ENCODE results near the gene CREM. TPM values are rescaled to one million over a fixed set of nuclear protein-coding genes. Genes with fewer than 3 reads are reported as not detected.

CREM gene
- total RNA-seq, 4 donors from 2014 or later, result 12.8 to 15.7 (median 13.3) TPM

- TF ChIP-seq, protein P1, sequence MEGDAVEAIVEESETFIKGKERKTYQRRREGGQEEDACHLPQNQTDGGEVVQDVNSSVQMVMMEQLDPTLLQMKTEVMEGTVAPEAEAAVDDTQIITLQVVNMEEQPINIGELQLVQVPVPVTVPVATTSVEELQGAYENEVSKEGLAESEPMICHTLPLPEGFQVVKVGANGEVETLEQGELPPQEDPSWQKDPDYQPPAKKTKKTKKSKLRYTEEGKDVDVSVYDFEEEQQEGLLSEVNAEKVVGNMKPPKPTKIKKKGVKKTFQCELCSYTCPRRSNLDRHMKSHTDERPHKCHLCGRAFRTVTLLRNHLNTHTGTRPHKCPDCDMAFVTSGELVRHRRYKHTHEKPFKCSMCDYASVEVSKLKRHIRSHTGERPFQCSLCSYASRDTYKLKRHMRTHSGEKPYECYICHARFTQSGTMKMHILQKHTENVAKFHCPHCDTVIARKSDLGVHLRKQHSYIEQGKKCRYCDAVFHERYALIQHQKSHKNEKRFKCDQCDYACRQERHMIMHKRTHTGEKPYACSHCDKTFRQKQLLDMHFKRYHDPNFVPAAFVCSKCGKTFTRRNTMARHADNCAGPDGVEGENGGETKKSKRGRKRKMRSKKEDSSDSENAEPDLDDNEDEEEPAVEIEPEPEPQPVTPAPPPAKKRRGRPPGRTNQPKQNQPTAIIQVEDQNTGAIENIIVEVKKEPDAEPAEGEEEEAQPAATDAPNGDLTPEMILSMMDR (IDR thresholded peaks at IDR 0.05), result no peak
- TF ChIP-seq POLR2A (IDR thresholded peaks at IDR 0.05), result no peak
- TF ChIP-seq POLR2AphosphoS5 (IDR thresholded peaks at IDR 0.05), result no peak
- TF ChIP-seq EP300 (IDR thresholded peaks at IDR 0.05), result no peak
- DNase-seq (ENCODE audit: low spot score in 2 of 2), result no peak
These were observed 84.7 kb downstream of the CREM start for GRCh38 chr10:35211390-35211789.

GRCh38 chr10:35212856-35213255 lies 86.2 kb downstream of the CREM start:
- TF ChIP-seq, protein P1 (IDR thresholded peaks at IDR 0.05), result no peak
- TF ChIP-seq POLR2AphosphoS5 (IDR thresholded peaks at IDR 0.05) (no peak), EP300 (IDR thresholded peaks at IDR 0.05) (no peak), POLR2A (IDR thresholded peaks at IDR 0.05) (no peak)
- no peaks in the 10 kb centered on the region for H3K27me3 ChIP-seq
- peaks cover 5% of the 10 kb centered on the region for H3K4me1 ChIP-seq
- no peak overlapping the region for H3K27ac ChIP-seq
- WGBS, result 68% methylated on average over 6 of the region's 6 CpGs
- H3K36me3 ChIP-seq, result peaks cover 4% of the 10 kb centered on the region
- no peak for DNase-seq (ENCODE audit: low spot score in 2 of 2)
- H3K4me3 ChIP-seq, result no peak overlapping the region
- H3K9me3 ChIP-seq, result no peaks in the 10 kb centered on the region

More at GRCh38 chr10:35211390-35211789, 84.7 kb downstream of the CREM start:
- Histone ChIP-seq H3K9me3 (no peaks in the 10 kb centered on the region), H3K36me3 (peaks cover 8% of the 10 kb centered on the region), H3K27ac (no peak overlapping the region), H3K4me3 (no peak overlapping the region), H3K4me1 (peaks cover 4% of the 10 kb centered on the region), H3K27me3 (no peaks in the 10 kb centered on the region)
- 53% methylated on average over 7 of the region's 7 CpGs for WGBS

DNA sequence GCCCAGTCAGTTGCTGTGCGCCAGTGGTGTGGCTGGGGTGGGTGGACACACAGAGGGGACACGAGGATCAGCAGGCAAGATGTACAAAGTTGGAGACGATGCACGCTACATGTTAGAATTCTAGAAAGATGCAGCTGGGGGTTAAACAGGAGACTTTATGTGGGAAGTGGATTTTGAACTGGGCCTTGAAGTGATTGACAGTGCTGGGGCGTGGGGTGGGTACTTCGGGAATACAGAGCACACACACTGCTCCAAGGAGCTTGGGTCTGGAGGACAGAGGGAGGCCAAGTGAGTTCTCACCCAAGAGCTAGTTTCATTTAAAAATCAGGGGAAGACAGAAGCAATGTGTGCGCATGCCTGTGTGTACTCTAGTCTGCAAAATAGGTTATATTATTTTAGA lies 87.1 kb downstream of the CREM start:
- 94% methylated on average over 7 of the region's 7 CpGs for WGBS
- no peak for DNase-seq (ENCODE audit: low spot score in 2 of 2)
- H3K27me3 ChIP-seq, result no peaks in the 10 kb centered on the region
- TF ChIP-seq EP300 (IDR thresholded peaks at IDR 0.05) (no peak), POLR2AphosphoS5 (IDR thresholded peaks at IDR 0.05) (no peak)
- TF ChIP-seq, protein P1 (IDR thresholded peaks at IDR 0.05), result no peak
- H3K9me3 ChIP-seq, result no peaks in the 10 kb centered on the region
- peaks cover 4% of the 10 kb centered on the region for H3K36me3 ChIP-seq
- H3K4me3 ChIP-seq, result no peak overlapping the region
- no peak overlapping the region for H3K27ac ChIP-seq
- H3K4me1 ChIP-seq, result peaks cover 14% of the 10 kb centered on the region

- H3K27ac ChIP-seq, result no peak overlapping the region
- no peak overlapping the region for H3K4me3 ChIP-seq
- DNase-seq (ENCODE audit: low spot score in 2 of 2), result no peak
- peaks cover 4% of the 10 kb centered on the region for H3K36me3 ChIP-seq
- H3K9me3 ChIP-seq, result no peaks in the 10 kb centered on the region
- TF ChIP-seq POLR2AphosphoS5 (IDR thresholded peaks at IDR 0.05), result no peak
- TF ChIP-seq EP300 (IDR thresholded peaks at IDR 0.05), result no peak
- no peak for TF ChIP-seq POLR2A (IDR thresholded peaks at IDR 0.05)
- TF ChIP-seq, protein P1 (IDR thresholded peaks at IDR 0.05), result no peak
- no peaks in the 10 kb centered on the region for H3K27me3 ChIP-seq
- peaks cover 14% of the 10 kb centered on the region for H3K4me1 ChIP-seq
- 81% methylated on average over 16 of the region's 19 CpGs for WGBS
These were observed 88.0 kb downstream of the CREM start for GRCh38 chr10:35214607-35215020.

DNA sequence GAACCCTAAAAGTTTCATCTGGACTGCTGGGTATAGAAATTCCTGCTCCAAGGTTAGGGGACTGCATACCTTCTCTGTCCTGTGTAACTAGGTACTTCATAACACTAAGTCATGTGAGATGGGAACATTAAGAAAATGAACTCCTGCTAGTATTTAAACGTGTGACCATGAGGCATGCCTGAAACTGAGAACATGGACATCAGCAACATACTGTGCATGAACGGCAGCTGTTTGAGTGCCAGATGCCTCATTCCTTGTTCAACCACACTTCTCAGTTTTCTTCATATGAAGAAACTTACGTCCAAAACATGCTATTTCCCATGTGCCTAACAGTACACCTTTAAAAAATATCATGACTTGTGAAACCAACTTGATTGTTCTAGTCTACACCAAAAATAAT lies 88.5 kb downstream of the CREM start:
- Histone ChIP-seq H3K27me3 (no peaks in the 10 kb centered on the region), H3K4me1 (peaks cover 14% of the 10 kb centered on the region), H3K4me3 (no peak overlapping the region), H3K27ac (no peak overlapping the region), H3K36me3 (peaks cover 4% of the 10 kb centered on the region), H3K9me3 (no peaks in the 10 kb centered on the region)
- WGBS, result 85% methylated on average over 3 of the region's 3 CpGs
- DNase-seq (ENCODE audit: low spot score in 2 of 2), result no peak
- TF ChIP-seq, protein P1 (IDR thresholded peaks at IDR 0.05), result no peak
- TF ChIP-seq POLR2A (IDR thresholded peaks at IDR 0.05) (no peak), POLR2AphosphoS5 (IDR thresholded peaks at IDR 0.05) (no peak), EP300 (IDR thresholded peaks at IDR 0.05) (no peak)
